HEK293 (cell line): ENCODE measurements around the gene KRT9.

Experiments used
- CTCF ChIA-PET: fragments of 350-600 bp; formaldehyde crosslinking; extraction: SDS; loops from one replicate; lab custom pipeline; 2021; ENCODE audit warnings: antibody characterized with exemption; lab: Yijun Ruan, JAX
- POLR2A ChIA-PET: fragments of 300-600 bp; formaldehyde crosslinking; extraction: SDS; loops from one replicate; lab custom pipeline; 2020; ENCODE audit warnings: antibody characterized with exemption, inconsistent platforms; lab: Yijun Ruan, JAX
- H3K27ac ChIP-seq: fragments of 200-500 bp; sonication (Bioruptor generic); 2 replicates; pipeline ENCODE4 v1.5.1; 2014; ENCODE audit warnings: low read depth, low read length, control low read depth, inconsistent platforms; ENCODE audit errors: extremely low read depth
- H3K36me3 ChIP-seq, 2 experiments: fragments of 200-500 bp in 1 of 2; sonication (Bioruptor generic) in 1 of 2; 1 replicate in 1 of 2; 2 replicates in 1 of 2; pipeline ENCODE4 v1.5.1; 2014 to 2017; ENCODE audit warnings: inconsistent platforms in 2 of 2, low read length in 2 of 2; ENCODE audit not compliant: control insufficient read depth in 2 of 2, insufficient read depth in 1 of 2
- H3K4me1 ChIP-seq: fragments of 200-500 bp; sonication (Bioruptor generic); 2 replicates; pipeline ENCODE4 v1.5.1; 2014; ENCODE audit warnings: mild to moderate bottlenecking, low read length, inconsistent platforms; ENCODE audit not compliant: control insufficient read depth, insufficient read depth
- H3K4me3 ChIP-seq: 2 replicates; pipeline ENCODE4 v1.5.1; 2011; ENCODE audit warnings: low read depth, mild to moderate bottlenecking, control low read depth, low read length, moderate library complexity
- H3K9me3 ChIP-seq: fragments of 200-500 bp; sonication (Bioruptor generic); 2 replicates; pipeline ENCODE4 v1.5.1; 2014; ENCODE audit warnings: low read depth, low read length, inconsistent platforms; ENCODE audit not compliant: control insufficient read depth, insufficient read depth
- BCL11B ChIP-seq: fragments of 450-650 bp; formaldehyde crosslinking; IDR thresholded peaks from 2 replicates; pipeline ENCODE4 v1.5.1; 2016; ENCODE audit warnings: low read depth, missing biosample characterization, missing genetic modification characterization
- FEZF1 ChIP-seq: fragments of 450-650 bp; formaldehyde crosslinking; IDR thresholded peaks from 2 replicates; pipeline ENCODE4 v1.5.1; 2016; ENCODE audit warnings: missing biosample characterization, missing genetic modification characterization
- IKZF3 ChIP-seq: fragments of 450-650 bp; IDR thresholded peaks from 2 replicates; pipeline ENCODE4 v1.5.0; 2018; ENCODE audit warnings: missing biosample characterization, mild to moderate bottlenecking, missing genetic modification characterization, moderate library complexity
- SCRT2 ChIP-seq: fragments of 450-650 bp; formaldehyde crosslinking; IDR thresholded peaks from 2 replicates; pipeline ENCODE4 v1.5.1; 2016; ENCODE audit warnings: missing biosample characterization, missing genetic modification characterization
- SP7 ChIP-seq: fragments of 450-650 bp; formaldehyde crosslinking; IDR thresholded peaks from 2 replicates; pipeline ENCODE4 v1.5.1; 2016; ENCODE audit warnings: missing biosample characterization, missing genetic modification characterization
- ZBTB17 ChIP-seq: fragments of 450-650 bp; formaldehyde crosslinking; IDR thresholded peaks from 2 replicates; pipeline ENCODE4 v1.5.1; 2016; ENCODE audit warnings: missing biosample characterization, missing genetic modification characterization
- ZBTB20 ChIP-seq: fragments of 450-650 bp; formaldehyde crosslinking; IDR thresholded peaks from 2 replicates; pipeline ENCODE4 v1.5.1; 2016; ENCODE audit warnings: missing biosample characterization, missing genetic modification characterization
- ZNF140 ChIP-seq: fragments of 450-650 bp; formaldehyde crosslinking; IDR thresholded peaks from 2 replicates; pipeline ENCODE4 v1.5.1; 2016; ENCODE audit warnings: missing biosample characterization, missing genetic modification characterization
- ZNF169 ChIP-seq: fragments of 450-650 bp; formaldehyde crosslinking; IDR thresholded peaks from 2 replicates; pipeline ENCODE4 v1.5.1; 2016; ENCODE audit warnings: missing biosample characterization, missing genetic modification characterization
- ZNF292 ChIP-seq: fragments of 450-650 bp; formaldehyde crosslinking; IDR thresholded peaks from 2 replicates; pipeline ENCODE4 v1.5.1; 2016; ENCODE audit warnings: low read depth, missing biosample characterization, missing genetic modification characterization, borderline replicate concordance
- ZNF311 ChIP-seq: fragments of 450-650 bp; formaldehyde crosslinking; IDR thresholded peaks from 2 replicates; pipeline ENCODE4 v1.5.1; 2017; ENCODE audit warnings: missing biosample characterization, missing genetic modification characterization, borderline replicate concordance
- ZNF335 ChIP-seq: fragments of 450-650 bp; formaldehyde crosslinking; conservative IDR thresholded peaks from 2 replicates; pipeline ENCODE4 v1.5.1; 2016; ENCODE audit warnings: missing biosample characterization, missing genetic modification characterization
- ZNF391 ChIP-seq: fragments of 450-650 bp; formaldehyde crosslinking; IDR thresholded peaks from 2 replicates; pipeline ENCODE4 v1.5.1; 2016; ENCODE audit warnings: low read depth, missing biosample characterization, missing genetic modification characterization, borderline replicate concordance
- ZNF423 ChIP-seq: fragments of 450-650 bp; formaldehyde crosslinking; IDR thresholded peaks from 2 replicates; pipeline ENCODE4 v1.5.1; 2016; ENCODE audit warnings: missing biosample characterization, missing genetic modification characterization
- ZNF600 ChIP-seq: fragments of 450-650 bp; formaldehyde crosslinking; IDR thresholded peaks from 2 replicates; pipeline ENCODE4 v1.5.1; 2016; ENCODE audit warnings: missing biosample characterization, missing genetic modification characterization
- ZNF624 ChIP-seq: fragments of 450-650 bp; formaldehyde crosslinking; IDR thresholded peaks from 2 replicates; pipeline ENCODE4 v1.5.1; 2017; ENCODE audit warnings: missing biosample characterization, missing genetic modification characterization
- ZNF777 ChIP-seq: fragments of 450-650 bp; formaldehyde crosslinking; IDR thresholded peaks from 2 replicates; pipeline ENCODE4 v1.5.1; 2017; ENCODE audit warnings: missing biosample characterization, missing genetic modification characterization, borderline replicate concordance
- ZNF830 ChIP-seq: fragments of 450-650 bp; IDR thresholded peaks from 2 replicates; pipeline ENCODE4 v1.5.0; 2018; ENCODE audit warnings: missing biosample characterization, missing genetic modification characterization, low read depth, mild to moderate bottlenecking, moderate library complexity
- ZSCAN23 ChIP-seq: fragments of 450-650 bp; formaldehyde crosslinking; IDR thresholded peaks from 2 replicates; pipeline ENCODE4 v1.5.1; 2016; ENCODE audit warnings: missing biosample characterization, missing genetic modification characterization
- TF ChIP-seq, protein P1 (sequence below): fragments of 450-650 bp; formaldehyde crosslinking; IDR thresholded peaks from 2 replicates; pipeline ENCODE4 v1.5.1; 2016; ENCODE audit warnings: missing biosample characterization, missing genetic modification characterization
- TF ChIP-seq, protein P2 (sequence below): fragments of 450-650 bp; formaldehyde crosslinking; IDR thresholded peaks from 2 replicates; pipeline ENCODE4 v1.5.1; 2016; ENCODE audit warnings: missing biosample characterization, missing genetic modification characterization
- TF ChIP-seq, protein P3 (sequence below): fragments of 450-650 bp; formaldehyde crosslinking; IDR thresholded peaks from 2 replicates; pipeline ENCODE4 v1.5.1; 2016; ENCODE audit warnings: missing biosample characterization, missing genetic modification characterization
- TF ChIP-seq, protein P4 (sequence below): fragments of 450-650 bp; formaldehyde crosslinking; IDR thresholded peaks from 2 replicates; pipeline ENCODE4 v1.5.1; 2016; ENCODE audit warnings: missing biosample characterization, missing genetic modification characterization
- TF ChIP-seq, protein P5 (sequence below): fragments of 450-650 bp; formaldehyde crosslinking; IDR thresholded peaks from 2 replicates; pipeline ENCODE4 v1.5.1; 2016; ENCODE audit warnings: missing biosample characterization, missing genetic modification characterization
- TF ChIP-seq, protein P6 (sequence below): fragments of 450-650 bp; IDR thresholded peaks from 2 replicates; pipeline ENCODE4 v1.5.1; 2018; ENCODE audit warnings: missing biosample characterization, mild to moderate bottlenecking, missing genetic modification characterization

KRT9 gene

DNA sequence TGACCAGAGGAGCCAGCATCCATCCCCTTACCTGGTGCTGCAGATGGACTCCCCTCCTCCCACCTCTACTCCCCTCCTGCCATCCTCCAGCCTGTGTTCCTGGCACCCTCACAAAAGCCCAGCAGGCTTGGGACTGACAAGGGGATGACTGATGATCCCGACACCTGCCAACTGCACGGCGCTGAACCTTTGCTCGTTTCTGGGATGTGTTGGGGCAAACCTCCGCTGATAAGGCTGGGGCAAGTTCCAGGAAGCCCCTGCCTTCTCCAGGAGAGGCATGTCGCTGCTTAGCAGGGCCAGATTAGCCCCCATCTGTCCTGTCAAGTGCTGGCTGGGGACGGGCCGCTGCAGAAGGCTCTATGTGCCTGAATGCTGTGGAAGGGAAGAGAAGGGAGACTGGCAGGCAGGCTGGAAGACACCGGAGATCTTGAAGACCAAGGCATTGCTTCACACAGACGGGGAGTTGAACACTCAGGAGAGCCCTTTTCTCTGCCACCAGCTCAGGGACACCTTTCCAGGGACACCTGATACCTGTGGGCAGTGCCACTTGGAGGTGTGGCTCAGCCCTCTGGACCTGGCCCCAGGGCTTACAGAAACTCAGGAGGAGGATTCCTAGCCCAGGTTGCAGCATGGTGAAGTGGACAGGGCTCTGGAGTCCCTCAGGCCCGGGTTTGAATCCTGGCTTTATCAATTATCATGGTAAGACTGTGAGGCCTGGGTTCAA lies 52.2 kb downstream of the KRT9 start:
- POLR2A ChIA-PET = interaction anchor here (1.3 kb wide), 1 partner anchor 8 kb away, joined by 3 read pairs; the partner anchor contains the start of gene KRT19
- TF ChIP-seq, protein P1, sequence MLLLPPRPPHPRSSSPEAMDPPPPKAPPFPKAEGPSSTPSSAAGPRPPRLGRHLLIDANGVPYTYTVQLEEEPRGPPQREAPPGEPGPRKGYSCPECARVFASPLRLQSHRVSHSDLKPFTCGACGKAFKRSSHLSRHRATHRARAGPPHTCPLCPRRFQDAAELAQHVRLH = no peak
- TF ChIP-seq ZBTB17 (tag by site-specific recombination) (0 out of 2 replicates have a peak, but pooled peaks have one; percentile 26), FEZF1 (tag by site-specific recombination) (peak; percentile 89), ZNF600 (peak; percentile 85), ZNF335 (tag by site-specific recombination) (0 out of 2 replicates have a peak, but pooled peaks have one; percentile 28), ZNF311 (tag by site-specific recombination) (no peak), ZBTB20 (tag by site-specific recombination) (peak; percentile 49; the same call in 1 of the 2 replicates), BCL11B (no peak), ZNF777 (tag by site-specific recombination) (no peak), ZNF423 (tag by site-specific recombination) (no peak), ZNF391 (tag by site-specific recombination) (no peak), ZNF169 (tag by site-specific recombination) (no peak), SCRT2 (no peak), ZNF292 (tag by site-specific recombination) (no peak), ZNF140 (tag by site-specific recombination) (no peak), ZNF624 (tag by site-specific recombination) (no peak), IKZF3 (tag by site-specific recombination) (no peak; the same call in 1 of the 2 replicates), ZNF830 (no peak), ZSCAN23 (tag by site-specific recombination) (no peak), SP7 (tag by site-specific recombination) (peak; percentile 27; the same call in 1 of the 2 replicates)
- TF ChIP-seq, protein P2, sequence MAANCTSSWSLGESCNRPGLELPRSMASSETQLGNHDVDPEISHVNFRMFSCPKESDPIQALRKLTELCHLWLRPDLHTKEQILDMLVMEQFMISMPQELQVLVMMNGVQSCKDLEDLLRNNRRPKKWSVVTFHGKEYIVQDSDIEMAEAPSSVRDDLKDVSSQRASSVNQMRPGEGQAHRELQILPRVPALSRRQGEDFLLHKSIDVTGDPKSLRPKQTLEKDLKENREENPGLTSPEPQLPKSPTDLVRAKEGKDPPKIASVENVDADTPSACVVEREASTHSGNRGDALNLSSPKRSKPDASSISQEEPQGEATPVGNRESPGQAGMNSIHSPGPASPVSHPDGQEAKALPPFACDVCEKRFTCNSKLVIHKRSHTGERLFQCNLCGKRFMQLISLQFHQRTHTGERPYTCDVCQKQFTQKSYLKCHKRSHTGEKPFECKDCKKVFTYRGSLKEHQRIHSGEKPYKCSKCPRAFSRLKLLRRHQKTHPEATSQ (tag by site-specific recombination) = no peak
- TF ChIP-seq, protein P3, sequence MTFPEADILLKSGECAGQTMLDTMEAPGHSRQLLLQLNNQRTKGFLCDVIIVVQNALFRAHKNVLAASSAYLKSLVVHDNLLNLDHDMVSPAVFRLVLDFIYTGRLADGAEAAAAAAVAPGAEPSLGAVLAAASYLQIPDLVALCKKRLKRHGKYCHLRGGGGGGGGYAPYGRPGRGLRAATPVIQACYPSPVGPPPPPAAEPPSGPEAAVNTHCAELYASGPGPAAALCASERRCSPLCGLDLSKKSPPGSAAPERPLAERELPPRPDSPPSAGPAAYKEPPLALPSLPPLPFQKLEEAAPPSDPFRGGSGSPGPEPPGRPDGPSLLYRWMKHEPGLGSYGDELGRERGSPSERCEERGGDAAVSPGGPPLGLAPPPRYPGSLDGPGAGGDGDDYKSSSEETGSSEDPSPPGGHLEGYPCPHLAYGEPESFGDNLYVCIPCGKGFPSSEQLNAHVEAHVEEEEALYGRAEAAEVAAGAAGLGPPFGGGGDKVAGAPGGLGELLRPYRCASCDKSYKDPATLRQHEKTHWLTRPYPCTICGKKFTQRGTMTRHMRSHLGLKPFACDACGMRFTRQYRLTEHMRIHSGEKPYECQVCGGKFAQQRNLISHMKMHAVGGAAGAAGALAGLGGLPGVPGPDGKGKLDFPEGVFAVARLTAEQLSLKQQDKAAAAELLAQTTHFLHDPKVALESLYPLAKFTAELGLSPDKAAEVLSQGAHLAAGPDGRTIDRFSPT = 0 out of 2 replicates have a peak, but pooled peaks have one; percentile 28
- TF ChIP-seq, protein P4, sequence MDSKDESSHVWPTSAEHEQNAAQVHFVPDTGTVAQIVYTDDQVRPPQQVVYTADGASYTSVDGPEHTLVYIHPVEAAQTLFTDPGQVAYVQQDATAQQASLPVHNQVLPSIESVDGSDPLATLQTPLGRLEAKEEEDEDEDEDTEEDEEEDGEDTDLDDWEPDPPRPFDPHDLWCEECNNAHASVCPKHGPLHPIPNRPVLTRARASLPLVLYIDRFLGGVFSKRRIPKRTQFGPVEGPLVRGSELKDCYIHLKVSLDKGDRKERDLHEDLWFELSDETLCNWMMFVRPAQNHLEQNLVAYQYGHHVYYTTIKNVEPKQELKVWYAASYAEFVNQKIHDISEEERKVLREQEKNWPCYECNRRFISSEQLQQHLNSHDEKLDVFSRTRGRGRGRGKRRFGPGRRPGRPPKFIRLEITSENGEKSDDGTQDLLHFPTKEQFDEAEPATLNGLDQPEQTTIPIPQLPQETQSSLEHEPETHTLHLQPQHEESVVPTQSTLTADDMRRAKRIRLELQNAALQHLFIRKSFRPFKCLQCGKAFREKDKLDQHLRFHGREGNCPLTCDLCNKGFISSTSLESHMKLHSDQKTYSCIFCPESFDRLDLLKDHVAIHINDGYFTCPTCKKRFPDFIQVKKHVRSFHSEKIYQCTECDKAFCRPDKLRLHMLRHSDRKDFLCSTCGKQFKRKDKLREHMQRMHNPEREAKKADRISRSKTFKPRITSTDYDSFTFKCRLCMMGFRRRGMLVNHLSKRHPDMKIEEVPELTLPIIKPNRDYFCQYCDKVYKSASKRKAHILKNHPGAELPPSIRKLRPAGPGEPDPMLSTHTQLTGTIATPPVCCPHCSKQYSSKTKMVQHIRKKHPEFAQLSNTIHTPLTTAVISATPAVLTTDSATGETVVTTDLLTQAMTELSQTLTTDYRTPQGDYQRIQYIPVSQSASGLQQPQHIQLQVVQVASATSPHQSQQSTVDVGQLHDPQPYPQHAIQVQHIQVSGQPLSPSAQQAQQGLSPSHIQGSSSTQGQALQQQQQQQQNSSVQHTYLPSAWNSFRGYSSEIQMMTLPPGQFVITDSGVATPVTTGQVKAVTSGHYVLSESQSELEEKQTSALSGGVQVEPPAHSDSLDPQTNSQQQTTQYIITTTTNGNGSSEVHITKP = peak; percentile 49; the same call in 1 of the 2 replicates
- TF ChIP-seq, protein P5, sequence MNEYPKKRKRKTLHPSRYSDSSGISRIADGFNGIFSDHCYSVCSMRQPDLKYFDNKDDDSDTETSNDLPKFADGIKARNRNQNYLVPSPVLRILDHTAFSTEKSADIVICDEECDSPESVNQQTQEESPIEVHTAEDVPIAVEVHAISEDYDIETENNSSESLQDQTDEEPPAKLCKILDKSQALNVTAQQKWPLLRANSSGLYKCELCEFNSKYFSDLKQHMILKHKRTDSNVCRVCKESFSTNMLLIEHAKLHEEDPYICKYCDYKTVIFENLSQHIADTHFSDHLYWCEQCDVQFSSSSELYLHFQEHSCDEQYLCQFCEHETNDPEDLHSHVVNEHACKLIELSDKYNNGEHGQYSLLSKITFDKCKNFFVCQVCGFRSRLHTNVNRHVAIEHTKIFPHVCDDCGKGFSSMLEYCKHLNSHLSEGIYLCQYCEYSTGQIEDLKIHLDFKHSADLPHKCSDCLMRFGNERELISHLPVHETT (tag by site-specific recombination) = no peak
- TF ChIP-seq, protein P6, sequence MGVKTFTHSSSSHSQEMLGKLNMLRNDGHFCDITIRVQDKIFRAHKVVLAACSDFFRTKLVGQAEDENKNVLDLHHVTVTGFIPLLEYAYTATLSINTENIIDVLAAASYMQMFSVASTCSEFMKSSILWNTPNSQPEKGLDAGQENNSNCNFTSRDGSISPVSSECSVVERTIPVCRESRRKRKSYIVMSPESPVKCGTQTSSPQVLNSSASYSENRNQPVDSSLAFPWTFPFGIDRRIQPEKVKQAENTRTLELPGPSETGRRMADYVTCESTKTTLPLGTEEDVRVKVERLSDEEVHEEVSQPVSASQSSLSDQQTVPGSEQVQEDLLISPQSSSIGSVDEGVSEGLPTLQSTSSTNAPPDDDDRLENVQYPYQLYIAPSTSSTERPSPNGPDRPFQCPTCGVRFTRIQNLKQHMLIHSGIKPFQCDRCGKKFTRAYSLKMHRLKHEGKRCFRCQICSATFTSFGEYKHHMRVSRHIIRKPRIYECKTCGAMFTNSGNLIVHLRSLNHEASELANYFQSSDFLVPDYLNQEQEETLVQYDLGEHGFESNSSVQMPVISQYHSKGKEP (tag by site-specific recombination) = no peak

More for the DNA sequence above, 52.2 kb downstream of the KRT9 start:
- H3K9me3 ChIP-seq = no peaks in the 10 kb centered on the region
- H3K36me3 ChIP-seq = peaks cover 0 to 4% of the 10 kb centered on the region in 2 experiments; a peak in 1 of 3 replicates
- peaks cover 23% of the 10 kb centered on the region for H3K4me1 ChIP-seq
- CTCF ChIA-PET = interaction anchor here (1.2 to 1.9 kb wide), 3 partner anchors 30 to 143 kb away, joined by 4 to 14 read pairs (median 4); no protein-coding TSS in a partner anchor
- H3K27ac ChIP-seq = peak overlapping the region; percentile 59
- no peak overlapping the region for H3K4me3 ChIP-seq
